GM21381 (cell line): ENCODE results near the gene P2RY12.

Experiments used
- ATAC-seq: cut with Tn5 transposase; IDR thresholded peaks from one replicate; pipeline ENCODE4 v1.9.1; 2021; ENCODE audit warnings: mild to moderate bottlenecking, moderate library complexity; ENCODE audit not compliant: unreplicated experiment

The P2RY12 gene

GRCh38 chr3:151309566-151309965 is 75.0 kb downstream of the P2RY12 start:
- ATAC-seq: no peak

DNA sequence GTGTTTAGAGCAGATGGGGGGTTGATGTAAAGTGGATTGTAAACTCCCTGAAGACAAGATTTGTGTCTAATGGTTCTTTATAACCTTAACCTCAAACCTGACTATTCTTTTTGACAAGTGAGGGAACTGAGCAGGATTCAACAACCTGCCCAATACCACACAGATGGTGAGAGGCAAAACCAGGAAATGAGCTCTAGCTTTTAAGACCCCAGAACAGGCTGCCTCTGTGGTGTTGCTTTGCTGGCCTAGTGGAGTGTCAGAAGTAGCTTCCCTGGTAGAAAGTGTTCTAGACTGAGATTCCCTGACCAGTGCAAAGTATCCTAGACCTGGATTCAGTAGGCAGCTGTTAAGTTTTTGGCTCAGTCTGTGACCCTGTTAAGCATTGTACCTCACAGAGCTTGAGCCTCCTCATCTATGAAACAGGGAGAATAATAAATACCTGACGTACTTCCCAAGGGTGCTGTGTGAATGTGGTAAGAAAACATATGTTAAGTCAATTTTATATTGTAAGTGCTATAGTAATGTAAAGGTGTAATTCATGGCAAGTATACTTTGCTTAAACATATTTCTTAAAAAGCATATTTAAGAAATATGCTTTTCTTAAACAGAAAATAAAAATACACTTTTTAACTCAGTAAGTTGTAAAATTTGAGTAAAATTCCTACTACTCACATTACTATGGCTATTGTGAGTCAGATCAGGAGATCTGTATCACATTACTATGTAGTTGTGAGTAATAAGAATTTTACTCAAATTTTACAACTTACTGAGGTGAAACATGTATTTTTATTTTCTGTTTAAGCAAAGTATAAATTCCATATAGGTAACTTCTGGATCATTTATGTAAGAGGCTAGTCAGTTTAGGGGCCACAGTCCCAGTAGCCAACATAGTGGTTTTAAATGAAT is 76.7 kb downstream of the P2RY12 start:
- no peak for ATAC-seq

DNA sequence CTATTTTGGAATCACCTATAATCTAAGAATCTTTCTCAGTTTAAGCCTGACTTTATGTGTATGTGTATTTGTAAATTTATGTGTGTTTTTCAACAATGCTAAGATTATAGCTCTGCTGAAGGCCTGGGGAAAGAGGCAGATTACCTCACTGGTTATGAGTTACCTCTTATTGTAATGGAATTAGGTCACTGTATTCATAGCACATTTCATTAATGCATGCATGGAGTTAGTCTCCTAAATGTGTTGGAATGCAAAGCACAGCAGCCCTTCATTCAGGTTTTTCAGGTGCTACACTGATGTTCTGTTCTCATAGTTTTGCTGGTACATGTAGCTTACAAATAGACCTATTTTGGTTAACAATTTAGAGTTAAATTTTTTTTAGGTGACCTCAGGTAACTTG is 77.4 kb downstream of the P2RY12 start:
- ATAC-seq: no peak

GRCh38 chr3:151306168-151306810 is 78.3 kb downstream of the P2RY12 start:
- no peak for ATAC-seq

GRCh38 chr3:151305775-151306151 is 78.8 kb downstream of the P2RY12 start:
- no peak for ATAC-seq

DNA sequence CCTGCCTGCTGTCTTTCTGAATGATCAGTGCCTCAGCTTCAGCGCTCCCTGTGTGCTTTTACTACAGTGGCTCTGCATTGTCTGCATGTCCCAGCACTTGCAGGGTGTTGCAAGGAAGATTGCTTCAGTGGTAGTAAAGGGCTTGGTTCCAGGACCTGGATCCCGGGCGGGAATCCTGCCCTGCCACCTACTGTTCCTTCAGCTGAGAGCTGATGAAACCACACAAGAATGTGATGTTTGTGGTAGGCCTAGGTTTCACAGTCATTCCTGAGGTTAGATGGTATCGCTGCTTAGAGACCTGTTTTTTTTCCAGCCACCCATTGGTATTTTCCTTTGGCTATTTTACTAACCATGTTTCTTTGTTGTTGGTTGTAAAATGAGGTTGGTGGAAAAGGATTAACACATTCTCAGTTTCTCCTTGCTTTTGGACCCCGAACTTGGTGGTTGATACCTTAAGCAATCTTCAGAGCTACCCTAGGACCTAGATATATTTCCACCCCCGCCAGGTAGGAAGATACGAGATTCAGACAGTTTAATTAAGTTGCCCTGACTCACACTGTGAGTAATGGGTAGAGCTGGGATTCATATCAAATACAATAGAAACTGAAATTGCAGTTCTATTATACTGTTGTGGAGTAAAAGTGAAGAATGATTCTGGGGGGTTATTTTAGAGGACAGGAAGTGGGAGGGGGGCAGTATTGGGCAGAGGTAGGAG is 79.3 kb downstream of the P2RY12 start:
- no peak for ATAC-seq

DNA sequence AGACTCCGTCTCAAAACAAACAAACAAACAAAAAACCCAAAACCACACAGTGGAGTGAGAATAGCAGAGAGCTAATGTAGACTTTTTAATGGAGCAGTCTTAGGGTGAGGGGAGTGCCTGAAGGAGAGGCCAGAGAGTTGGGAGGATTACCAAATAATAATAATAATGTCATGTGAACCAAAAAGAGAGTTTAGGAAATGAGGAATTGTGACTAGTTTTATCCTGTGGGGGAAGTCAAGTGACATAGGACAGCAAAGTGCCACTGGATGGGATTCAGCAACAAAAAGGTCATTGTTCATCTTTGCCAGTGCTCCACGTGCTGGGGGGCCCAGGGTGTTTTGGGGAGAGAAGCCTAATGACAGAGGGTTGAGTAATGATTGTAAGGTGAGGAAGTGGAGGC is 80.8 kb downstream of the P2RY12 start:
- ATAC-seq: no peak

DNA sequence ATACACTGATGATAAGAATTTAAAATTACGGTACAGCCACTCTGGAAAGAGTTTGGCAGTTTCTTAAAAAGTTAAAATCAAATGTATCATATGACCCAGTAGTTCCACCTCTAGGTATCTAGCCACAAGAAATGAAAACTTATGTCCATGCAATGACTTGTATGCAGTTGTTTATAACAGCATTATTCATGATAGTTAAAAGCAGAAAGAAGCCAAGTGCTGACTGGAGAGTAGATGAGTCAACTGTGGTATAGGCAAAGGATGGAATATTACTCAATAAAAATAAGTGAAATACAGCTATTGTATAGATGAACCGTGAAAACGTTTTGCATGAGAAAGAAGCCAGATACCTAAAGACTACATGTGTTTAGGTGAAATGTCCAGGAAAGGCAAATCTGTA is 82.8 kb downstream of the P2RY12 start:
- ATAC-seq: no peak

DNA sequence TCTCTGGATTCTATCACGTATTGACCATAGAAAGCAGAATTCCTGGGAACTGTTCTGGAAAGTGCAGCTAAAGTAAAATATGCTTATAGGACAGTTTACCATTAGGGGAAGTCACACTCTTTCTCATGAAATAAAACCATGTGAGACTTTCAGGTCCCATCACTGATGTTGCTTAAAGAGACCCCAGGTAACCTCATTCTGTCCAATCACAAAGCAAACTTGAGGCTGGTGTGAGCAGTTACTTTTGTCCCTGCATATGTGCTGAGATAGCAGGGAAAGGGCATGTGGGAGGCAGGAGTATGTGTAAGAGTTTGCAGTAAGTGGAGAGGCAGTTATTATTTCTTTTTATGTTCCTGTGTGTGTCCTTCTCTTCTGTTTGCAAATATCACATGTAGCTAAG is 84.0 kb downstream of the P2RY12 start:
- no peak for ATAC-seq

- no peak for ATAC-seq
These were observed 85.5 kb downstream of the P2RY12 start for GRCh38 chr3:151299006-151299405.

- no peak for ATAC-seq
These were observed 87.1 kb downstream of the P2RY12 start for GRCh38 chr3:151297429-151297828.

- no peak for ATAC-seq
These were observed 88.3 kb downstream of the P2RY12 start for GRCh38 chr3:151296226-151296625.

GRCh38 chr3:151293127-151293526 is 91.4 kb downstream of the P2RY12 start:
- no peak for ATAC-seq

DNA sequence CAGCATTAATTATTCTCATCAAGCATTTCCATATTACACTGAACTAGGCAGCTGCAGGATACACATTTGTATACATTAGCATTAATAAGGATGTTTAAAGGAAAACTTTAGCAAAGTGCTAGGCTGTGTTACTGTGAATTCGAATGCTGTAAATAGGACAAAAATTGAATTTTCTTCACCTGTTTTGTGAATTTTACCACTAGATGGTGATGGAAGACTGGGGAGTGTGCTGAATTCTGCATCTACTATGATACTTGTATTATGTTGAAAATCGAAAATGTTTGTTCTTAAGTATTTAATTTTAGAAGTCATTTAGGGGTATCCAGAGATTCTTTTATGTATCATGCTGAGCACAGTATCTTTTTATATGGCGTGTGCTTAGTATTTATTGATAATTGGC is 93.9 kb downstream of the P2RY12 start:
- no peak for ATAC-seq

GRCh38 chr3:151289445-151289844 is 95.1 kb downstream of the P2RY12 start:
- ATAC-seq: no peak
